ENCODE measurements around the gene EGFR.

EGFR gene

DNA sequence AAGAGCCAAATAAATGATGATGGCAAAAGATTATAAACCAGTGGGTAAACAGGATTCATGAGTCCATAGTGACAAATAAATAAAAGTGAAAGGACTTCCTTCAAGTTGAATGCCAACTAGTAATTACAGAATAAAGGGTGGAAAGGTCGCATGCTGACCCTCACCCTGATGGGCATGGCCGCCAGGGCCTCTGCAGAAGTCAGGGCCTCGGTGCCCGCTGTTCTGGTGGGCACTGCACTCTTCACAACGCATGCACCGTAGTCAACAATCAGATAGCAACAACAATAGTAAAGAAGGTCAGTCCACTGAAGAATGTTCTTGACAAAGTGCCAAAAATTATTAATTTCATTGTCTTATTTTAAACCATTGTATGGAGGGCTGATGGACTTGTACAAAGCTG is 223.1 kb downstream of the EGFR start:
- no peak overlapping the region for H3K9ac ChIP-seq (ENCODE audit: low read depth, low read length)
- H3K9me3 ChIP-seq (ENCODE audit: control insufficient read depth, insufficient read depth, low read length): no peaks in the 10 kb centered on the region
- peaks cover 4% of the 10 kb centered on the region; the same call in 1 of the 2 replicates for H3K4me1 ChIP-seq (ENCODE audit: insufficient read depth, low read length)
- H3K36me3 ChIP-seq (ENCODE audit: insufficient read depth, low read length): no peaks in the 10 kb centered on the region

GRCh38 chr7:55242613-55243012 is 223.8 kb downstream of the EGFR start:
- Histone ChIP-seq H3K4me1 (ENCODE audit: insufficient read depth, low read length) (no peaks in the 10 kb centered on the region), H3K9ac (ENCODE audit: low read depth, low read length) (no peak overlapping the region), H3K36me3 (ENCODE audit: insufficient read depth, low read length) (no peaks in the 10 kb centered on the region), H3K9me3 (ENCODE audit: control insufficient read depth, insufficient read depth, low read length) (no peaks in the 10 kb centered on the region)

- Histone ChIP-seq H3K9ac (ENCODE audit: low read depth, low read length) (no peak overlapping the region), H3K4me1 (ENCODE audit: insufficient read depth, low read length) (no peaks in the 10 kb centered on the region), H3K36me3 (ENCODE audit: insufficient read depth, low read length) (no peaks in the 10 kb centered on the region), H3K9me3 (ENCODE audit: control insufficient read depth, insufficient read depth, low read length) (no peaks in the 10 kb centered on the region)
Measured at GRCh38 chr7:55244006-55244745, 225.4 kb downstream of the EGFR start.

DNA sequence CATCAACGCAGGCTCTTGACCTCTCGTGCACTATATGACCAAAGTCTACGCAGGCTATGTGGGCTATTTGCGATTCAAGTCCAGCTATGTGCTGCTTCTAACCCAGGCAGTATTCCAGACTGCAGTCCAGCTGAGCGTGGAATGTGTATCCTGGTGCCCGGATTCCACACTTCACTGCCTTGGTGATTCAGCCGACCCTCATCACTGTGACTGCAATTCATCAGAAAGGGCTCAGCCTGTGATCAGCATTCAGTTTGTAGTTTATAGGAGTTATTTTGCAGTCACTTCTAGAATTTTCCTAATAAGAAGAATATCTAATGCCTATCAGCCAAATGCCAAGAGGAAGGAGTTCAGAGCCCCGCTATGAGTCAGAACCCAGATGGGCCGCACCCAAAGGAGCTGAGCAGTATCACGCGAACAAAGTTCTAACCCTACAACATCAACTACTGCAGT is 226.5 kb downstream of the EGFR start:
- Histone ChIP-seq H3K9ac (ENCODE audit: low read depth, low read length) (no peak overlapping the region), H3K4me1 (ENCODE audit: insufficient read depth, low read length) (no peaks in the 10 kb centered on the region), H3K36me3 (ENCODE audit: insufficient read depth, low read length) (no peaks in the 10 kb centered on the region), H3K9me3 (ENCODE audit: control insufficient read depth, insufficient read depth, low read length) (no peaks in the 10 kb centered on the region)

GRCh38 chr7:55246171-55246570 is 227.4 kb downstream of the EGFR start:
- no peaks in the 10 kb centered on the region for H3K4me1 ChIP-seq (ENCODE audit: insufficient read depth, low read length)
- H3K9ac ChIP-seq (ENCODE audit: low read depth, low read length): no peak overlapping the region
- no peaks in the 10 kb centered on the region for H3K36me3 ChIP-seq (ENCODE audit: insufficient read depth, low read length)
- no peaks in the 10 kb centered on the region for H3K9me3 ChIP-seq (ENCODE audit: control insufficient read depth, insufficient read depth, low read length)

- H3K9me3 ChIP-seq (ENCODE audit: control insufficient read depth, insufficient read depth, low read length): no peaks in the 10 kb centered on the region
- no peaks in the 10 kb centered on the region for H3K36me3 ChIP-seq (ENCODE audit: insufficient read depth, low read length)
- no peaks in the 10 kb centered on the region for H3K4me1 ChIP-seq (ENCODE audit: insufficient read depth, low read length)
- H3K9ac ChIP-seq (ENCODE audit: low read depth, low read length): no peak overlapping the region
Measured at GRCh38 chr7:55247428-55247827, 228.6 kb downstream of the EGFR start.

DNA sequence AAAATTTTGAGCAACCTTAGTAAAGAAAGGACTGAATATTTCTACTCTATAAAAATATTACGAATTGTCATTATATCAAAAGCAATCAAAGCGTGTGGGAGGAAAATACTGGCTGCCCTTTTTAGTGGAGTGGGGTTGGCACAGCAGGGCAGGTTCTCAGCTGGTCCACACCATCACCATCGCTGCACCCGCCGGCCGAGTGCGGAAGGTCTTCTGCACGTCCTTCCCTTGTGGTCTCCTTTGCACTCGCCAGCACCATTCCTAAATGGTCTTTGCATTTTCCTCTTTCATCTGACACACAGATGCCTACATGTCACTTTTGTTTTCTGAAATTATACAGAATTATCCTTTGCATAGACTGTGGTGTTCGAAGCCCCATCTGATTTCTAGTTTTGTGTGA is 229.7 kb downstream of the EGFR start:
- H3K9me3 ChIP-seq (ENCODE audit: control insufficient read depth, insufficient read depth, low read length): no peaks in the 10 kb centered on the region
- no peaks in the 10 kb centered on the region for H3K36me3 ChIP-seq (ENCODE audit: insufficient read depth, low read length)
- H3K9ac ChIP-seq (ENCODE audit: low read depth, low read length): no peak overlapping the region
- H3K4me1 ChIP-seq (ENCODE audit: insufficient read depth, low read length): no peaks in the 10 kb centered on the region

DNA sequence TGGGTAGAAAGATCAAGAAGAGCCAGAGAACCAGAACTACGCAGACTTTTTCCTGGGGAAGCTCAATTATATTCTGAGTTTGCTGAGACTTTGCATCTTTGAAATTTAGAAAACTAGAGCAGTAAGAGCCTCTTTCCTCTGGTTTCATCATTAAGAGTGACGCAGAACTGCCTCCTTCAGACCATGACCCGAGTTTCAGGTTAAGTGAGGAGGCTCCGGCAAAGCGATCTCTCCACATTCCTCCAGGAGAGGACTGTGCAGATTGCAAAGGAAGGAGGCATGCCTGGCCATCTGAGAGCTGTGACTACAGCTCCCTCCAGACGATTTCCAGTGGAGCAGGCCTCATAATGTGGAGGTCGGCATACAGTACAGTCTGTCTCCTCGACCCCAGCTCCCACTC is 230.5 kb downstream of the EGFR start:
- no peaks in the 10 kb centered on the region for H3K4me1 ChIP-seq (ENCODE audit: insufficient read depth, low read length)
- no peaks in the 10 kb centered on the region for H3K9me3 ChIP-seq (ENCODE audit: control insufficient read depth, insufficient read depth, low read length)
- H3K36me3 ChIP-seq (ENCODE audit: insufficient read depth, low read length): no peaks in the 10 kb centered on the region
- H3K9ac ChIP-seq (ENCODE audit: low read depth, low read length): no peak overlapping the region

DNA sequence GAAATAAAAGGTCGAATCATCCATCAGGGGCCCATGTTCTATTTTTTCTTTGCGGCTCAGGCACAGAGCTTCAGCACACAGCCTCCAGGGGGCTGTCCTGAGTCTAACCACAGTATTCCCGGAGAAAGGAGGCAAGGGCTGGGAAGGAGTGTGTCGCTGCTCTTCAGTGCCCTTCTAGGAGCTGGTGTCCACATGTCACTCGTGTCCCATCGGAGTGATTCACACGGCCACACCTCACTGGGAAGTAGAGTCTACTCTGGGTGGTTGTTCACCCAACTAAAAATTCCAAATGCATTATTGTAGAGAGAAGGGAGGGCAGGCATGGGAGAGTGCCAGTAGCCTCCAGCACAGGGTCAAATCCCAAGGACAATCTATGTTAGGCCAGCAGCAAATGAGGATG is 231.5 kb downstream of the EGFR start:
- Histone ChIP-seq H3K9me3 (ENCODE audit: control insufficient read depth, insufficient read depth, low read length) (no peaks in the 10 kb centered on the region), H3K36me3 (ENCODE audit: insufficient read depth, low read length) (no peaks in the 10 kb centered on the region), H3K9ac (ENCODE audit: low read depth, low read length) (no peak overlapping the region), H3K4me1 (ENCODE audit: insufficient read depth, low read length) (no peaks in the 10 kb centered on the region)

GRCh38 chr7:55251313-55251712 is 232.5 kb downstream of the EGFR start:
- Histone ChIP-seq H3K4me1 (ENCODE audit: insufficient read depth, low read length) (no peaks in the 10 kb centered on the region), H3K9ac (ENCODE audit: low read depth, low read length) (no peak overlapping the region), H3K36me3 (ENCODE audit: insufficient read depth, low read length) (no peaks in the 10 kb centered on the region), H3K9me3 (ENCODE audit: control insufficient read depth, insufficient read depth, low read length) (no peaks in the 10 kb centered on the region)

DNA sequence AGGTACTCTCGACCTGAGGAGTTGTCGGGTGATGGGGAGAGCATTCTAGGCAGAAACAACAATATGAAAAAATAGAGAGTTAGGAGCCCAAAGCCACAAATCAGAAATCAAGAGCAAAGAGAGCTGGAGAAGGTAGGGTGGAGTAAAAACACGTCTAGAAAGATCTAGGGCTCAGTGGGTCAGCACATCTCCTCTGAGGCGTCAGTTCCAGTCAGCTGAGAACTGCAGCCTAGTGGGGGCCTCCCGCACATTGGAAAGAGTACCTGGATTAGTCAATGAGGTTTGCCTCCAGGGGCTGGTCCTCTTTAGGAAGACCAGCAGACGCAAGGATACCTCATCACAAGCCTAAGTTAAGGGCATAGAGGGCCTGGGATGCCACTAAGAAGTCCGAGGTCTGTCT is 233.1 kb downstream of the EGFR start:
- no peak overlapping the region for H3K9ac ChIP-seq (ENCODE audit: low read depth, low read length)
- H3K4me1 ChIP-seq (ENCODE audit: insufficient read depth, low read length): no peaks in the 10 kb centered on the region
- no peaks in the 10 kb centered on the region for H3K36me3 ChIP-seq (ENCODE audit: insufficient read depth, low read length)
- H3K9me3 ChIP-seq (ENCODE audit: control insufficient read depth, insufficient read depth, low read length): no peaks in the 10 kb centered on the region

GRCh38 chr7:55252386-55252785 is 233.6 kb downstream of the EGFR start:
- no peaks in the 10 kb centered on the region for H3K4me1 ChIP-seq (ENCODE audit: insufficient read depth, low read length)
- H3K9ac ChIP-seq (ENCODE audit: low read depth, low read length): no peak overlapping the region
- no peaks in the 10 kb centered on the region for H3K36me3 ChIP-seq (ENCODE audit: insufficient read depth, low read length)
- H3K9me3 ChIP-seq (ENCODE audit: control insufficient read depth, insufficient read depth, low read length): no peaks in the 10 kb centered on the region

GRCh38 chr7:55253188-55253587 is 234.4 kb downstream of the EGFR start:
- no peaks in the 10 kb centered on the region for H3K4me1 ChIP-seq (ENCODE audit: insufficient read depth, low read length)
- H3K9ac ChIP-seq (ENCODE audit: low read depth, low read length): no peak overlapping the region
- no peaks in the 10 kb centered on the region for H3K9me3 ChIP-seq (ENCODE audit: control insufficient read depth, insufficient read depth, low read length)

GRCh38 chr7:55254242-55254595 is 235.4 kb downstream of the EGFR start:
- Histone ChIP-seq H3K36me3 (ENCODE audit: insufficient read depth, low read length) (no peaks in the 10 kb centered on the region), H3K9ac (ENCODE audit: low read depth, low read length) (peak overlapping the region; percentile 48; the same call in 1 of the 2 replicates), H3K9me3 (ENCODE audit: control insufficient read depth, insufficient read depth, low read length) (no peaks in the 10 kb centered on the region), H3K4me1 (ENCODE audit: insufficient read depth, low read length) (no peaks in the 10 kb centered on the region)

More at GRCh38 chr7:55253188-55253587, 234.4 kb downstream of the EGFR start:
- H3K36me3 ChIP-seq (ENCODE audit: insufficient read depth, low read length): no peaks in the 10 kb centered on the region

DNA sequence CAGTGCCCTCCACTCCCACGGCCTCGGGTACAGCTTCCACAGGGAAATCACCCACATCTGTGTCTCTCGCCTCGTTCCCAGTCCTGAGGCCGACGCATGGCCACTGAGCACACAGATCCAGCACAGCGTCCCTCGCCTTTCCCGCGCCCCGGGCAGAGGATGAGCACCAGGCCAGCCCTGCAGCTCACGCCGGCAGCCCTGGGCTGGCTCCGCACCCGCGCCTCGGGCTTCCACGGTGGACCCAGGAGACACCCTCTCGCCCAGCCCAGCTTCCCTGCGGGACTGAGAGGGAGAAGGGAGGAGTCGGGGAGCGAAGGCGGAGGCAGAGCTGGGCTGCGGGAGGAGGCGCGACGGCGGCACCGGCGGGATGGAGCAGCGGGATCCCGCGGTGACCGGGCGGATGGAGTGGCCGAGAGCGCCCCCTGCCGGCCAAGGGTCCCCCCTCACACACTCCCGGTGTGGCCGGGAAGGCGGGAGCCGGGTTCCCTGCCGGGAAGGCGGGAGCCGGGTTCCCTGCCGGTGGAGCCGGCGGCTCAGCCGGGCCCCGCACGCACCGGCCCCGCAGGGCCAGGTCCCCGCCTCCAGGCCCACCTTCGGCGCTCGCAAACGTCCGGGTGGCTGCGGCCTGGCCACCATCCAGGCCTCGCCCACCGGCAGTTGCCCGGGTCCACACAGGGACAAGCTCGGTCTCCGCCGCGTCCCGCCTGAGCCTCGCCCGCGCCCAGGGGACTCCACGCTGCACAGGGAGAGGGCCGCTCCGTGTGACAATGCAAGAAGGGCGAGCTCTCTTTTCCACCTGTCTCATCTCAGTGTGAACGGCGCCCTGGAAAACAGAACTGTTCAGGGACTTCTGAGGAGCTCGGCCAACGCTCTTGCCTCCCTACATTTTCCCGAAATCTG is 236.0 kb downstream of the EGFR start:
- Histone ChIP-seq H3K9ac (ENCODE audit: low read depth, low read length) (peak overlapping the region; percentile 48), H3K9me3 (ENCODE audit: control insufficient read depth, insufficient read depth, low read length) (no peaks in the 10 kb centered on the region), H3K36me3 (ENCODE audit: insufficient read depth, low read length) (no peaks in the 10 kb centered on the region)

More for the DNA sequence above, 236.0 kb downstream of the EGFR start:
- no peaks in the 10 kb centered on the region for H3K4me1 ChIP-seq (ENCODE audit: insufficient read depth, low read length)
